ENCODE data around the gene LMAN2L.
A peak's percentile ranks its signal among the peaks of the same experiment; 100 is the strongest.

Gene LMAN2L

GRCh38 chr2:96760036-96760985 lies 20.4 kb upstream of the LMAN2L start, which contains the start of gene CNNM4:
CNNM4 (plus strand) TSS chr2:96760902; CDS start chr2:96761000, 98 bp downstream.
- DNase-seq: peak; percentile 92

GRCh38 chr2:96759548-96759947 lies 19.7 kb upstream of the LMAN2L start:
- DNase-seq: no peak

- DNase-seq: peak; percentile 19
Observed at GRCh38 chr2:96758987-96759386, 19.1 kb upstream of the LMAN2L start.

GRCh38 chr2:96757477-96757860 lies 17.6 kb upstream of the LMAN2L start:
- DNase-seq: no peak

- DNase-seq: no peak
Observed at GRCh38 chr2:96756788-96757476, 17.1 kb upstream of the LMAN2L start.

GRCh38 chr2:96754317-96754716 lies 14.5 kb upstream of the LMAN2L start:
- DNase-seq: no peak

GRCh38 chr2:96753661-96754282 lies 13.9 kb upstream of the LMAN2L start:
- no peak for DNase-seq

GRCh38 chr2:96751800-96752199 lies 11.9 kb upstream of the LMAN2L start:
- no peak for DNase-seq

GRCh38 chr2:96747061-96747617 lies 7.3 kb upstream of the LMAN2L start:
- no peak for DNase-seq

GRCh38 chr2:96739076-96739632 lies 710 bp downstream of the LMAN2L start:
- no peak for DNase-seq

- DNase-seq: no peak
Observed at GRCh38 chr2:96737831-96738230, 2.0 kb downstream of the LMAN2L start.

GRCh38 chr2:96737251-96737650 lies 2.6 kb downstream of the LMAN2L start:
- no peak for DNase-seq

GRCh38 chr2:96734880-96735583 lies 4.8 kb downstream of the LMAN2L start:
- no peak for DNase-seq

GRCh38 chr2:96733931-96734330 lies 5.9 kb downstream of the LMAN2L start:
- DNase-seq: no peak

GRCh38 chr2:96730212-96730611 lies 9.7 kb downstream of the LMAN2L start:
- no peak for DNase-seq

- DNase-seq: no peak
Observed at GRCh38 chr2:96729748-96730147, 10.1 kb downstream of the LMAN2L start.

- DNase-seq: no peak
Observed at GRCh38 chr2:96727431-96727830, 12.4 kb downstream of the LMAN2L start.

GRCh38 chr2:96726131-96726530 lies 13.7 kb downstream of the LMAN2L start:
- no peak for DNase-seq

- no peak for DNase-seq
Observed at GRCh38 chr2:96716388-96716787, 23.5 kb downstream of the LMAN2L start.

GRCh38 chr2:96715658-96716057 lies 24.2 kb downstream of the LMAN2L start:
- DNase-seq: no peak

GRCh38 chr2:96710985-96711384 lies 28.9 kb downstream of the LMAN2L start:
- no peak for DNase-seq
